Osteocyte (in vitro differentiated cells): ENCODE measurements around the gene LYVE1. TPM values are rescaled to one million over a fixed set of nuclear protein-coding genes. Genes with fewer than 3 reads are reported as not detected.
A peak's percentile ranks its signal among the peaks of the same experiment; 100 is the strongest.

Source experiments
- DNase-seq: peaks from one replicate; pipeline ENCODE4 v3.0.0; 2021; ENCODE audit warnings: mixed read lengths; ENCODE audit not compliant: unreplicated experiment; ENCODE audit errors: extremely low spot score
- H3K27ac Mint-ChIP-seq: one replicate; pipeline ENCODE4 v1.8.0; 2021; ENCODE audit warnings: mild to moderate bottlenecking, mixed read lengths; ENCODE audit not compliant: unreplicated experiment
- H3K27me3 Mint-ChIP-seq: one replicate; pipeline ENCODE4 v1.8.0; 2021; ENCODE audit warnings: mixed read lengths; ENCODE audit not compliant: unreplicated experiment
- H3K36me3 Mint-ChIP-seq: one replicate; pipeline ENCODE4 v1.8.0; 2021; ENCODE audit warnings: mixed read lengths; ENCODE audit not compliant: unreplicated experiment
- H3K4me1 Mint-ChIP-seq: one replicate; pipeline ENCODE4 v1.8.0; 2021; ENCODE audit warnings: mixed read lengths; ENCODE audit not compliant: unreplicated experiment
- H3K4me3 Mint-ChIP-seq: one replicate; pipeline ENCODE4 v1.8.0; 2021; ENCODE audit warnings: mild to moderate bottlenecking, moderate library complexity, mixed read lengths; ENCODE audit not compliant: unreplicated experiment
- H3K9me3 Mint-ChIP-seq: one replicate; pipeline ENCODE4 v1.8.0; 2021; ENCODE audit warnings: mixed read lengths; ENCODE audit not compliant: unreplicated experiment
- total RNA-seq: library from RNA; stranded (reverse); gene quantifications from 2 replicates; pipeline ENCODE4 v1.2.1, GENCODE V29; 2021
- TF ChIP-seq, protein P1 (sequence below): fragments of 200-600 bp; sonication (generic); IDR thresholded peaks from 2 replicates; pipeline ENCODE4 v1.5.0; 2021; ENCODE audit warnings: antibody characterized with exemption, mild to moderate bottlenecking, moderate library complexity

The LYVE1 gene
- total RNA-seq, 1 donor from 2014 or later: 1.5 TPM

DNA sequence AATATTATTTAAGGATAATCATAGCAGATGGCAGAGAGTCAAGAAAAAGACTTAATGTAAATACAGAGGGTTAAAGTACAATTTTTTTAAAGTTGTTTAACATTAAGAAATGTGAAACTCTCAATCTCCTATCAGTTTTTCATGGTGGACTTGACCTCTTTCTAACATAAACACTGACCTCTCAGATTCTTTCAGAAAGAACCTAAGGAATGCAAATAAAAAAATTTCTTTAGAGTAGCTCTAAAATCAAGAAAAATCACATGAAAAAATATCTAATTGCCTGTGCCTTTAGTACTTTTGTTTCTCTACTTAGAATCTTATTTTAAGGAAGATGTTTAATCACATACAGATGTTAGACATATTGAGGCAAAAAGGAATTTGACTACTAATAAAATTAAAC lies 40.3 kb downstream of the LYVE1 start:
- Mint-ChIP-seq H3K4me3 (peak overlapping the region; percentile 19), H3K4me1 (peaks cover 49% of the 10 kb centered on the region), H3K36me3 (peaks cover 43% of the 10 kb centered on the region), H3K9me3 (no peaks in the 10 kb centered on the region), H3K27me3 (no peaks in the 10 kb centered on the region), H3K27ac (peak overlapping the region; percentile 72)
- TF ChIP-seq, protein P1, sequence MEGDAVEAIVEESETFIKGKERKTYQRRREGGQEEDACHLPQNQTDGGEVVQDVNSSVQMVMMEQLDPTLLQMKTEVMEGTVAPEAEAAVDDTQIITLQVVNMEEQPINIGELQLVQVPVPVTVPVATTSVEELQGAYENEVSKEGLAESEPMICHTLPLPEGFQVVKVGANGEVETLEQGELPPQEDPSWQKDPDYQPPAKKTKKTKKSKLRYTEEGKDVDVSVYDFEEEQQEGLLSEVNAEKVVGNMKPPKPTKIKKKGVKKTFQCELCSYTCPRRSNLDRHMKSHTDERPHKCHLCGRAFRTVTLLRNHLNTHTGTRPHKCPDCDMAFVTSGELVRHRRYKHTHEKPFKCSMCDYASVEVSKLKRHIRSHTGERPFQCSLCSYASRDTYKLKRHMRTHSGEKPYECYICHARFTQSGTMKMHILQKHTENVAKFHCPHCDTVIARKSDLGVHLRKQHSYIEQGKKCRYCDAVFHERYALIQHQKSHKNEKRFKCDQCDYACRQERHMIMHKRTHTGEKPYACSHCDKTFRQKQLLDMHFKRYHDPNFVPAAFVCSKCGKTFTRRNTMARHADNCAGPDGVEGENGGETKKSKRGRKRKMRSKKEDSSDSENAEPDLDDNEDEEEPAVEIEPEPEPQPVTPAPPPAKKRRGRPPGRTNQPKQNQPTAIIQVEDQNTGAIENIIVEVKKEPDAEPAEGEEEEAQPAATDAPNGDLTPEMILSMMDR: no peak
- no peak for DNase-seq

DNA sequence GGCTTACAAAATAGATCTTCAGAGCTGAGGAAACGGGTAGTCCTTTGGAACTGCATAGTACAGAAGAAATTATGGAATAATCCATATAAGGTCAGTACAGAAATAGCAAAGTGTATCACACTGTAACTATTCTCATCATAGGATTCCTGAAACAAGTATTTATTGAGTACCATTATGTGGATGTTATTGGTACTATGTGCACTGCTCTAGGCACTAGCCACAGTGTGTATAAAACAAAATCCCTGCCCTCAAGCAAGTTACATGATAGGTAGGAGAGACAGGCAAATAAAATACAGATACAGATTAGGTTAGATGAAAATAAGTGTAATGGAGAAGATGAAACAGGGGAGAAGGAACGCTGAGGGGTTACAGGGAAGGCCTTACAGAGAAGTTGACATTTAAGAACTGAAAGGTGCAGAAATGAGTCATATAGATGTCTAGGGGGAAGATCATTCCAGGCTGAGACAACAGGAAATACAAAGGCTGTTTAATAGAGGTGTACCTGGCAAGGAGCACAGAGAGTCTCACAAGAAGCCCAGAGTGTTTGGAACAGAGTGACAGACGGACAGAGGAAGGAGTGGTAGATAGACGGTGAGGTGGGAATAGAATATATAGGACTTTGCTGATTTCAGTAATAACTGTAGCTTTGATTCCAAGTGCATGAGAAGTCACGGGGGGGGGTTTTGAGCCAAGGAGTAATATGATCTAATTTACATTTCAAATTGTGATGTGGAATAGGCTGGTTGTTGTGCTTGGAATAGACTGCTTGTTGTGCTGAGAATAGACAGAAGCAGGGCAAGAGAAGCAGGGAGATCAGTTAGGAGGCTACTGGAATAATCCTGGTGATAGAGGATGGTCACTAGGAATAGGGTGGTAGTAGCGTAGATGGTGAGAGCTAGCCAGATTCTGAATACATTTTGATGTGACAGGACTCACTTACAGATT lies 41.2 kb downstream of the LYVE1 start:
- peaks cover 50% of the 10 kb centered on the region for H3K4me1 Mint-ChIP-seq
- H3K4me3 Mint-ChIP-seq: no peak overlapping the region
- TF ChIP-seq, protein P1: no peak
- peaks cover 35% of the 10 kb centered on the region for H3K36me3 Mint-ChIP-seq
- no peaks in the 10 kb centered on the region for H3K9me3 Mint-ChIP-seq
- no peaks in the 10 kb centered on the region for H3K27me3 Mint-ChIP-seq
- peak overlapping the region; percentile 89 for H3K27ac Mint-ChIP-seq
- DNase-seq: no peak

DNA sequence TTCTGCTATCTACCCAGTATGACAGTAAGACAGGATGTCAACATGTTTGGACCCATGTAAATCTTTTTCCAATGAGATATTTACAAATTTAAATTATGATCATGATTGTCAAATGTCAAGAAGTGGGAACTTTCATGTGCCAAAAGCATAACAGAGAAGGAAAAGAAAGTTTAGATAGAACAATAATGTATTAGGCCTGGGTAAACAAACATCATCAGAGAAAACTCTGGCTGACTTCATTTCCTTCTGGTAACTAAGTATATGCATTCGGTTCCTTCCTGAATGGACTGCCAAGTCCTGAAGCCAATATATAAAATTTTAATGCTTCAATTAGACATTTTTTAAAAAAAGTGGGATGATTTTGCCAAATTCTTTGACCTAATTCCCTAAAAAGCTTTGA lies 44.0 kb downstream of the LYVE1 start:
- Mint-ChIP-seq H3K27ac (no peak overlapping the region), H3K4me1 (peaks cover 38% of the 10 kb centered on the region)

DNA sequence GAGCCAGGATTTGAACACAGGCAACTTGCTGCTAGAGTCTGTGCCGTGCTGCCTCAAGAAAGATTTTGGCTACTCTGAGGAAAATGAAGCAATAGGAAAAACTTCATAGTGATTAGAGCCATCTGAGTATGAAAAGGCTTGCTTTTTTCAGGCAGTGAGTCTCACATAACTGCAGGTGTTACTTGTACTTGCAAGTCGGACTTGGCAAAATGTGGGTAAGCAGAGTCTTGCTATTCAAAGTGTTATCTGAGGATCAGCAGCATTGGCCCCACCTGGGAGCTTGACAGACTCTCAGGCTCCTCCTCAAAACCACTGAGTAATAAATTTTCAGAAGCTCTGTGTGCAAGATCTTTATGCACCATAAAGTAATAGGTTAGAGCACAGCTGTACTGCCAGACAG lies 45.5 kb downstream of the LYVE1 start:
- no peaks in the 10 kb centered on the region for H3K9me3 Mint-ChIP-seq
- H3K4me3 Mint-ChIP-seq: no peak overlapping the region
- no peak for DNase-seq
- TF ChIP-seq, protein P1: no peak
- H3K36me3 Mint-ChIP-seq: peaks cover 36% of the 10 kb centered on the region
- no peaks in the 10 kb centered on the region for H3K27me3 Mint-ChIP-seq
- no peak overlapping the region for H3K27ac Mint-ChIP-seq
- peaks cover 23% of the 10 kb centered on the region for H3K4me1 Mint-ChIP-seq

More for the DNA sequence above, 44.0 kb downstream of the LYVE1 start:
- no peak for DNase-seq
- H3K4me3 Mint-ChIP-seq: no peak overlapping the region
- H3K36me3 Mint-ChIP-seq: peaks cover 30% of the 10 kb centered on the region
- no peaks in the 10 kb centered on the region for H3K9me3 Mint-ChIP-seq
- TF ChIP-seq, protein P1: no peak
- H3K27me3 Mint-ChIP-seq: no peaks in the 10 kb centered on the region

DNA sequence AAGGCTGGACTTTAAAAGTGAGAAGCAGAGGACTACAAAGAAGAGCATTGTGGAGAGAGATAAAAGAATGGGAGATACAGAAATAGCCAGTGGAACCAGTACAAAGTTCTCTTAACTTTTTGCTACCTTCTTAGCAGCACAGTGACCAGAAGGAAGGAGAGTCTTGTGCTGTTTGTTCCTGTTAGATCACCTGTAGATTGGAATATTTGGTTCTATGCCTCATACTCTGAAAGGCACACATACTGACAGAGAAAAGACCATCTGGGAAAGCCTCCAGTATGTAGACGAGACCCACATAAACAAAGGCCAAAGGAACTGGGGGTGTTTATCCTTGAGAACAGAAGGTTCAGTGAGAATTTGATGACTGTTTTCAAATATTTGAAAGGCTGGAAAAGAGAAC lies 46.2 kb downstream of the LYVE1 start:
- H3K4me3 Mint-ChIP-seq: no peak overlapping the region
- TF ChIP-seq, protein P1: no peak
- H3K9me3 Mint-ChIP-seq: no peaks in the 10 kb centered on the region
- peaks cover 40% of the 10 kb centered on the region for H3K36me3 Mint-ChIP-seq
- peaks cover 24% of the 10 kb centered on the region for H3K4me1 Mint-ChIP-seq
- no peak for DNase-seq
- H3K27me3 Mint-ChIP-seq: no peaks in the 10 kb centered on the region
- H3K27ac Mint-ChIP-seq: no peak overlapping the region
